Nephron (organoid): ENCODE data around the gene SLC39A10.

ENCODE experiments used
- H3K27ac Mint-ChIP-seq, 3 experiments: 2 replicates each; pipeline ENCODE4 v1.8.0; 2020; ENCODE audit warnings: mixed read lengths in 3 of 3, mild to moderate bottlenecking in 2 of 3, moderate library complexity in 1 of 3
- H3K27me3 Mint-ChIP-seq: 2 replicates; pipeline ENCODE4 v1.8.0; 2021; ENCODE audit warnings: low read depth, mild to moderate bottlenecking, moderate library complexity, mixed read lengths
- H3K36me3 Mint-ChIP-seq: 2 replicates; pipeline ENCODE4 v1.8.0; 2020; ENCODE audit warnings: low read depth, mixed read lengths
- H3K4me1 Mint-ChIP-seq: 2 replicates; pipeline ENCODE4 v1.8.0; 2020; ENCODE audit warnings: mixed read lengths
- H3K4me3 Mint-ChIP-seq, 3 experiments: 2 replicates each; pipeline ENCODE4 v1.8.0; 2020; ENCODE audit warnings: mild to moderate bottlenecking in 3 of 3, mixed read lengths in 3 of 3, moderate library complexity in 2 of 3
- H3K9me3 Mint-ChIP-seq: 2 replicates; pipeline ENCODE4 v1.8.0; 2020; ENCODE audit warnings: mixed read lengths
- CTCF ChIP-seq, 3 experiments: fragments of 200-600 bp; sonication (generic); IDR thresholded peaks; one replicate each; pipeline ENCODE4 v1.5.0; 2021; ENCODE audit warnings: antibody characterized with exemption in 3 of 3; ENCODE audit not compliant: unreplicated experiment in 3 of 3

The SLC39A10 gene

GRCh38 chr2:195657634-195658540, 861 bp downstream of the SLC39A10 start:
- Mint-ChIP-seq H3K9me3 (no peaks in the 10 kb centered on the region), H3K4me3 (peak overlapping the region; percentile 98 to 100 (median 99)), H3K27ac (peak overlapping the region; percentile 98 to 100 (median 99))

GRCh38 chr2:195658541-195658890, 1.5 kb downstream of the SLC39A10 start:
- peak overlapping the region; percentile 98 to 100 (median 99) for H3K27ac Mint-ChIP-seq
- H3K9me3 Mint-ChIP-seq, result no peaks in the 10 kb centered on the region
- no peaks in the 10 kb centered on the region for H3K27me3 Mint-ChIP-seq

More at GRCh38 chr2:195657634-195658540, 861 bp downstream of the SLC39A10 start:
- no peak for TF ChIP-seq CTCF (IDR thresholded peaks at IDR 0.05; ENCODE audit: unreplicated experiment in 3 of 3)
- H3K4me1 Mint-ChIP-seq, result peaks cover 28% of the 10 kb centered on the region
- no peaks in the 10 kb centered on the region for H3K27me3 Mint-ChIP-seq
- no peaks in the 10 kb centered on the region for H3K36me3 Mint-ChIP-seq

GRCh38 chr2:195659114-195659513, 2.1 kb downstream of the SLC39A10 start:
- no peaks in the 10 kb centered on the region for H3K36me3 Mint-ChIP-seq
- H3K9me3 Mint-ChIP-seq, result no peaks in the 10 kb centered on the region
- TF ChIP-seq CTCF (IDR thresholded peaks at IDR 0.05; ENCODE audit: unreplicated experiment in 3 of 3), result no peak
- peak overlapping the region; percentile 92 to 100 (median 98) for H3K27ac Mint-ChIP-seq
- no peaks in the 10 kb centered on the region for H3K27me3 Mint-ChIP-seq
- H3K4me1 Mint-ChIP-seq, result peaks cover 33% of the 10 kb centered on the region
- peak overlapping the region; percentile 98 to 100 (median 99) for H3K4me3 Mint-ChIP-seq

More at GRCh38 chr2:195658541-195658890, 1.5 kb downstream of the SLC39A10 start:
- peak overlapping the region; percentile 98 to 100 (median 99) for H3K4me3 Mint-ChIP-seq
- H3K4me1 Mint-ChIP-seq, result peaks cover 33% of the 10 kb centered on the region
- no peak for TF ChIP-seq CTCF (IDR thresholded peaks at IDR 0.05; ENCODE audit: unreplicated experiment in 3 of 3)
- H3K36me3 Mint-ChIP-seq, result no peaks in the 10 kb centered on the region

GRCh38 chr2:195659982-195660890, 3.2 kb downstream of the SLC39A10 start:
- TF ChIP-seq CTCF (IDR thresholded peaks at IDR 0.05; ENCODE audit: unreplicated experiment in 3 of 3), result peak; percentile 79 to 89 (median 84)
- peak overlapping the region; percentile 47 to 100 (median 98) for H3K27ac Mint-ChIP-seq

GRCh38 chr2:195662138-195662537, 5.1 kb downstream of the SLC39A10 start:
- H3K4me1 Mint-ChIP-seq, result peaks cover 34% of the 10 kb centered on the region
- H3K36me3 Mint-ChIP-seq, result no peaks in the 10 kb centered on the region
- no peak overlapping the region for H3K4me3 Mint-ChIP-seq
- H3K9me3 Mint-ChIP-seq, result no peaks in the 10 kb centered on the region
- no peak for TF ChIP-seq CTCF (IDR thresholded peaks at IDR 0.05; ENCODE audit: unreplicated experiment in 3 of 3)
- H3K27ac Mint-ChIP-seq, result peak overlapping the region in 1 of 3 experiments; percentile 73
- H3K27me3 Mint-ChIP-seq, result no peaks in the 10 kb centered on the region

More at GRCh38 chr2:195659982-195660890, 3.2 kb downstream of the SLC39A10 start:
- no peaks in the 10 kb centered on the region for H3K36me3 Mint-ChIP-seq
- H3K4me3 Mint-ChIP-seq, result peak overlapping the region; percentile 98 to 100 (median 99)
- H3K27me3 Mint-ChIP-seq, result no peaks in the 10 kb centered on the region
- H3K9me3 Mint-ChIP-seq, result no peaks in the 10 kb centered on the region
- peaks cover 33% of the 10 kb centered on the region for H3K4me1 Mint-ChIP-seq
